Keratinocyte (primary cell): Measurements from ENCODE around the gene MRPL34. TPM values are rescaled to one million over a fixed set of nuclear protein-coding genes. Genes with fewer than 3 reads are reported as not detected.

ENCODE experiments used
- DNase-seq: peaks from one replicate; pipeline ENCODE4 v3.0.0-alpha.2; 2011; ENCODE audit warnings: low read depth, missing footprints, low spot score
- FAIRE-seq: peaks from 2 replicates; lab custom pipeline; 2011; peaks lifted over from hg19 to GRCh38; lab: Jason Lieb, UNC
- H2AFZ ChIP-seq: 2 replicates; pipeline ENCODE4 v1.6.0; 2012; ENCODE audit warnings: low read length, control low read depth, inconsistent platforms; ENCODE audit not compliant: control insufficient read depth
- H3K27ac ChIP-seq: 2 replicates; pipeline ENCODE4 v1.5.1; 2011; ENCODE audit warnings: low read length; ENCODE audit not compliant: control insufficient read depth, insufficient read depth
- H3K27me3 ChIP-seq: 3 replicates; pipeline ENCODE4 v1.6.0; 2011; ENCODE audit warnings: low read length; ENCODE audit not compliant: control insufficient read depth, insufficient read depth; ENCODE audit errors: extremely low read depth
- H3K36me3 ChIP-seq, 2 experiments: 2 replicates in 1 of 2; 3 replicates in 1 of 2; pipeline ENCODE4 v1.5.1; 2011; ENCODE audit warnings: low read length in 2 of 2, mild to moderate bottlenecking in 1 of 2; ENCODE audit not compliant: control insufficient read depth in 2 of 2, insufficient read depth in 2 of 2; ENCODE audit errors: extremely low read depth in 1 of 2
- H3K4me1 ChIP-seq: 3 replicates; pipeline ENCODE4 v1.5.1; 2011; ENCODE audit warnings: low read length; ENCODE audit not compliant: control insufficient read depth, insufficient read depth; ENCODE audit errors: extremely low read depth
- H3K4me2 ChIP-seq: 3 replicates; pipeline ENCODE4 v1.6.0; 2011; ENCODE audit warnings: low read depth, low read length; ENCODE audit not compliant: control insufficient read depth, insufficient read depth; ENCODE audit errors: extremely low read depth
- H3K4me3 ChIP-seq, 3 experiments: fragments of 200-600 bp in 1 of 3; sonication (generic) in 1 of 3; 2 replicates in 2 of 3; 3 replicates in 1 of 3; pipeline ENCODE4 v1.5.1; 2011 to 2016; ENCODE audit warnings: low read length in 3 of 3, mild to moderate bottlenecking in 3 of 3, control low read depth in 2 of 3, inconsistent platforms in 1 of 3, low read depth in 1 of 3, mixed read lengths in 1 of 3, mixed run types in 1 of 3, moderate library complexity in 1 of 3; ENCODE audit not compliant: control insufficient read depth in 2 of 3, insufficient read depth in 2 of 3; ENCODE audit errors: extremely low read depth in 1 of 3
- H3K79me2 ChIP-seq: 2 replicates; pipeline ENCODE4 v1.6.0; 2012; ENCODE audit warnings: low read length; ENCODE audit not compliant: control insufficient read depth, insufficient read depth
- H3K9ac ChIP-seq: 3 replicates; pipeline ENCODE4 v1.6.0; 2011; ENCODE audit warnings: low read length; ENCODE audit not compliant: control insufficient read depth, insufficient read depth; ENCODE audit errors: extremely low read depth
- H3K9me1 ChIP-seq: 3 replicates; pipeline ENCODE4 v1.6.0; 2011; ENCODE audit warnings: low read length; ENCODE audit not compliant: control insufficient read depth, insufficient read depth; ENCODE audit errors: extremely low read depth
- H3K9me3 ChIP-seq: 2 replicates; pipeline ENCODE4 v1.5.1; 2012; ENCODE audit warnings: low read depth, low read length; ENCODE audit not compliant: control insufficient read depth
- H4K20me1 ChIP-seq: 3 replicates; pipeline ENCODE4 v1.6.0; 2011; ENCODE audit warnings: low read length; ENCODE audit not compliant: control insufficient read depth, insufficient read depth; ENCODE audit errors: extremely low read depth
- EZH2 ChIP-seq: IDR thresholded peaks from one replicate; pipeline ENCODE4 v1.6.1; 2012; ENCODE audit warnings: inconsistent platforms, mild to moderate bottlenecking, low read length, moderate library complexity
- dilution Hi-C: fragments of 300-500 bp; cut with MboI; formaldehyde crosslinking; loops from one replicate; pipeline ENCODE4 v1.7.0; 2020; ENCODE audit warnings: low sequenced_read_pairs; ENCODE audit not compliant: extremely low pct_ligation_motif_present
- polyA plus RNA-seq, 5 experiments: library from polyadenylated mRNA; depleted of rRNA in 3 of 5; stranded (reverse) in 3 of 5; stranded (forward) in 1 of 5; unstranded in 1 of 5; fragments of >200 nt; gene quantifications; 1 replicate in 1 of 5; 2 replicates in 3 of 5; 3 replicates in 1 of 5; pipeline versions ENCODE4 v1.2.1 to v1.2.3, GENCODE V29; 2011 to 2012; ENCODE audit warnings: missing spikeins in 2 of 5, low read depth in 1 of 5, low replicate concordance in 1 of 5
- TF ChIP-seq, protein P1 (sequence below), 3 experiments: IDR thresholded peaks in 1 of 3; conservative IDR thresholded peaks in 1 of 3; optimal IDR thresholded peaks in 1 of 3; 2 replicates in 2 of 3; 3 replicates in 1 of 3; pipeline versions ENCODE3 to v1.5.1; 2011; ENCODE audit warnings: low read length in 3 of 3, mild to moderate bottlenecking in 3 of 3, moderate library complexity in 2 of 3, control low read depth in 1 of 3, inconsistent platforms in 1 of 3; ENCODE audit not compliant: insufficient read depth in 2 of 3; ENCODE audit errors: extremely low read depth in 1 of 3

MRPL34 gene
- polyA plus RNA-seq, 1 donor (not counting 4 experiments of a cell fraction or from before 2014, with no cell fraction given), result 63.7 TPM

- no peak overlapping the region for H3K27ac ChIP-seq
- no peak for DNase-seq
- H2AFZ ChIP-seq, result no peak overlapping the region
- H3K9me1 ChIP-seq, result no peaks in the 10 kb centered on the region
- H3K4me3 ChIP-seq, result no peak overlapping the region
- H3K4me2 ChIP-seq, result no peak overlapping the region
- H3K4me1 ChIP-seq, result peaks cover 11% of the 10 kb centered on the region
- TF ChIP-seq EZH2, result no peak
- TF ChIP-seq, protein P1, sequence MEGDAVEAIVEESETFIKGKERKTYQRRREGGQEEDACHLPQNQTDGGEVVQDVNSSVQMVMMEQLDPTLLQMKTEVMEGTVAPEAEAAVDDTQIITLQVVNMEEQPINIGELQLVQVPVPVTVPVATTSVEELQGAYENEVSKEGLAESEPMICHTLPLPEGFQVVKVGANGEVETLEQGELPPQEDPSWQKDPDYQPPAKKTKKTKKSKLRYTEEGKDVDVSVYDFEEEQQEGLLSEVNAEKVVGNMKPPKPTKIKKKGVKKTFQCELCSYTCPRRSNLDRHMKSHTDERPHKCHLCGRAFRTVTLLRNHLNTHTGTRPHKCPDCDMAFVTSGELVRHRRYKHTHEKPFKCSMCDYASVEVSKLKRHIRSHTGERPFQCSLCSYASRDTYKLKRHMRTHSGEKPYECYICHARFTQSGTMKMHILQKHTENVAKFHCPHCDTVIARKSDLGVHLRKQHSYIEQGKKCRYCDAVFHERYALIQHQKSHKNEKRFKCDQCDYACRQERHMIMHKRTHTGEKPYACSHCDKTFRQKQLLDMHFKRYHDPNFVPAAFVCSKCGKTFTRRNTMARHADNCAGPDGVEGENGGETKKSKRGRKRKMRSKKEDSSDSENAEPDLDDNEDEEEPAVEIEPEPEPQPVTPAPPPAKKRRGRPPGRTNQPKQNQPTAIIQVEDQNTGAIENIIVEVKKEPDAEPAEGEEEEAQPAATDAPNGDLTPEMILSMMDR (optimal IDR thresholded peaks at IDR 0.05 in 1 of 3, IDR thresholded peaks at IDR 0.05 in 1 of 3, conservative IDR thresholded peaks at IDR 0.05 in 1 of 3; ENCODE audit: extremely low read depth in 1 of 3, insufficient read depth in 2 of 3, low read length in 3 of 3), result peak in 1 of 3 experiments; percentile 56
- H3K9ac ChIP-seq, result no peak overlapping the region
- no peaks in the 10 kb centered on the region for H3K9me3 ChIP-seq
- dilution Hi-C loops, result no loop called here
- H3K27me3 ChIP-seq, result no peaks in the 10 kb centered on the region
- H3K36me3 ChIP-seq, result peaks cover 0 to 12% of the 10 kb centered on the region in 2 experiments
- H3K79me2 ChIP-seq, result peaks cover 9% of the 10 kb centered on the region
- no peak for FAIRE-seq
- H4K20me1 ChIP-seq, result peaks cover 3% of the 10 kb centered on the region
Measured at GRCh38 chr19:17296273-17296672, 9.4 kb upstream of the MRPL34 start.

- no peak overlapping the region for H2AFZ ChIP-seq
- peak overlapping the region; percentile 10 for H3K4me2 ChIP-seq
- DNase-seq (no peak), FAIRE-seq (peak; percentile 52)
- peaks cover 0 to 10% of the 10 kb centered on the region in 2 experiments for H3K36me3 ChIP-seq
- peaks cover 3% of the 10 kb centered on the region for H4K20me1 ChIP-seq
- no peak overlapping the region for H3K4me3 ChIP-seq
- peaks cover 11% of the 10 kb centered on the region for H3K4me1 ChIP-seq
- H3K9me3 ChIP-seq, result no peaks in the 10 kb centered on the region
- TF ChIP-seq, protein P1 (optimal IDR thresholded peaks at IDR 0.05 in 1 of 3, IDR thresholded peaks at IDR 0.05 in 1 of 3, conservative IDR thresholded peaks at IDR 0.05 in 1 of 3; ENCODE audit: extremely low read depth in 1 of 3, insufficient read depth in 2 of 3, low read length in 3 of 3), result no peak
- TF ChIP-seq EZH2, result no peak
- dilution Hi-C loops, result no loop called here
- H3K79me2 ChIP-seq, result peaks cover 11% of the 10 kb centered on the region
- no peaks in the 10 kb centered on the region for H3K27me3 ChIP-seq
- H3K9me1 ChIP-seq, result no peaks in the 10 kb centered on the region
- H3K27ac ChIP-seq, result no peak overlapping the region
- no peak overlapping the region for H3K9ac ChIP-seq
Measured at GRCh38 chr19:17296976-17297375, 8.7 kb upstream of the MRPL34 start.
